ENCODE results near the gene RGP1.

DNA sequence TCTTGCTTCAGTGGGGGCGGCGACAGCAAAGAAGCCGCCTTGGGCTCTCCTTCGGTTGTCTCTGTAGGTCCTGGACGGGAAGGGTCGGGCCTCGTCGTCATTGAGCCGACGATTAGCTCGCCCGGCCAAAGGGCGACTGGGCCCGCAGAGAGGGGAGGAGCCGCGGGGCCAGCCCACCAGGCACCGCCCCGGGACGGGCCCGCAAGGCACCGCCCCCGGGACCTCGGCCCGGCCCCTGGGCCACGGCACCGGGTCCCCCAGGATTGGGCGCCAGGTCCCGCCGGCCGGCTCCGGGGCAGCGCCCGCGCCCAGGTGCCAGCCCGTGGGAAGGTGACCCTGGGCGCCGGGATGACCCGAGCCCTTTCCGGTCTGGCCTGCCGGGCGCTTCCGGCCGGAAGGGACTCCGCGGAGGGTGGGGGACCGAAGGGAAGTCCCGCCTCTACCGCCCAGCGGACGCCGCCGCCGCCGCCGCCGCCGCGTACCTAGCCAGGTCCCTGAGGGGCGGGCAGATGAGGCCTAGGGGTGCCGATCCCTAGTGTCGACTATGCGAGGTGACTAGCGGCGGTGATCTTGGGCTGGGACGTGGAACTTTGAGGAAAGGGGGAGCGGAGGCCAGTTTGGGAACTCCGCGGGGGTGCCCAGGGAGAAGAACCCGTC is at the start of gene RGP1, which contains the start of gene GBA2:
- TF ChIP-seq, protein P1, sequence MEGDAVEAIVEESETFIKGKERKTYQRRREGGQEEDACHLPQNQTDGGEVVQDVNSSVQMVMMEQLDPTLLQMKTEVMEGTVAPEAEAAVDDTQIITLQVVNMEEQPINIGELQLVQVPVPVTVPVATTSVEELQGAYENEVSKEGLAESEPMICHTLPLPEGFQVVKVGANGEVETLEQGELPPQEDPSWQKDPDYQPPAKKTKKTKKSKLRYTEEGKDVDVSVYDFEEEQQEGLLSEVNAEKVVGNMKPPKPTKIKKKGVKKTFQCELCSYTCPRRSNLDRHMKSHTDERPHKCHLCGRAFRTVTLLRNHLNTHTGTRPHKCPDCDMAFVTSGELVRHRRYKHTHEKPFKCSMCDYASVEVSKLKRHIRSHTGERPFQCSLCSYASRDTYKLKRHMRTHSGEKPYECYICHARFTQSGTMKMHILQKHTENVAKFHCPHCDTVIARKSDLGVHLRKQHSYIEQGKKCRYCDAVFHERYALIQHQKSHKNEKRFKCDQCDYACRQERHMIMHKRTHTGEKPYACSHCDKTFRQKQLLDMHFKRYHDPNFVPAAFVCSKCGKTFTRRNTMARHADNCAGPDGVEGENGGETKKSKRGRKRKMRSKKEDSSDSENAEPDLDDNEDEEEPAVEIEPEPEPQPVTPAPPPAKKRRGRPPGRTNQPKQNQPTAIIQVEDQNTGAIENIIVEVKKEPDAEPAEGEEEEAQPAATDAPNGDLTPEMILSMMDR (conservative IDR thresholded peaks at IDR 0.05; ENCODE audit: low read length) = no peak
- TF ChIP-seq EZH2phosphoT487 (IDR thresholded peaks at IDR 0.05; ENCODE audit: borderline replicate concordance) = no peak
